CD1c-positive myeloid dendritic cell (primary cell): ENCODE measurements around the gene DOK3.

Experiments used
- DNase-seq: peaks from one replicate; pipeline ENCODE4 v3.0.0-alpha.2; 2016; ENCODE audit errors: extremely low spot score

DOK3 gene

GRCh38 chr5:177483994-177484901 is 25.4 kb downstream of the DOK3 start:
- DNase-seq, result no peak

- DNase-seq, result no peak
Measured at GRCh38 chr5:177483042-177483441, 26.6 kb downstream of the DOK3 start.

GRCh38 chr5:177482359-177482795 is 27.2 kb downstream of the DOK3 start:
- DNase-seq, result no peak

GRCh38 chr5:177479774-177480173 is 29.9 kb downstream of the DOK3 start:
- DNase-seq, result peak; percentile 89

GRCh38 chr5:177478711-177479646 is 30.6 kb downstream of the DOK3 start:
- peak; percentile 93 for DNase-seq

GRCh38 chr5:177477701-177478477 is 31.7 kb downstream of the DOK3 start:
- no peak for DNase-seq

GRCh38 chr5:177476531-177477233 is 32.9 kb downstream of the DOK3 start:
- DNase-seq, result no peak

GRCh38 chr5:177475563-177476427 is 33.8 kb downstream of the DOK3 start:
- DNase-seq, result peak; percentile 28

- peak; percentile 57 for DNase-seq
Measured at GRCh38 chr5:177474846-177475562, 34.6 kb downstream of the DOK3 start.

GRCh38 chr5:177474002-177474476 is 35.6 kb downstream of the DOK3 start:
- no peak for DNase-seq

GRCh38 chr5:177473443-177474001 is 36.1 kb downstream of the DOK3 start, which contains the start of gene DBN1:
Gene DBN1, minus strand, starts transcription at chr5:177473634. Its CDS starts 113 bp downstream, at chr5:177473521.
- DNase-seq, result no peak

- no peak for DNase-seq
Measured at GRCh38 chr5:177472460-177473442, 36.9 kb downstream of the DOK3 start.

- DNase-seq, result no peak
Measured at GRCh38 chr5:177471610-177472356, 37.8 kb downstream of the DOK3 start.

- DNase-seq, result peak; percentile 48
Measured at GRCh38 chr5:177470759-177471536, 38.7 kb downstream of the DOK3 start.

- no peak for DNase-seq
Measured at GRCh38 chr5:177469750-177470525, 39.7 kb downstream of the DOK3 start.
